OCI-LY3 (cell line): ENCODE results near the gene FANK1.

Experiments used
- H2AFZ ChIP-seq: fragments of 200-600, 300-600 bp; shearing (Covaris generic); 2 replicates; pipeline ENCODE4 v1.6.0; 2014; ENCODE audit warnings: antibody characterized with exemption, low read depth, low read length
- H3K27ac ChIP-seq: fragments of 200-600, 300-600 bp; sonication (generic); 2 replicates; pipeline ENCODE4 v1.5.1; 2014; ENCODE audit warnings: mild to moderate bottlenecking, low read length, moderate library complexity, mixed read lengths
- H3K27me3 ChIP-seq: fragments of 200-600, 300-600 bp; sonication (generic); 2 replicates; pipeline ENCODE4 v1.6.1; 2014; ENCODE audit warnings: low read depth, low read length, mixed read lengths
- H3K36me3 ChIP-seq: fragments of 200-600, 300-600 bp; sonication (generic); replicated peaks from 2 replicates; pipeline ENCODE3; 2014; ENCODE audit warnings: low read depth, low read length, mixed read lengths
- H3K4me1 ChIP-seq: fragments of 300-600, 200-600 bp; sonication (generic); 2 replicates; pipeline ENCODE4 v1.6.1; 2014; ENCODE audit warnings: low read length, mixed read lengths
- H3K4me2 ChIP-seq: fragments of 200-600, 300-600 bp; sonication (generic); 2 replicates; pipeline ENCODE4 v1.6.1; 2014; ENCODE audit warnings: low read length, mixed read lengths
- H3K4me3 ChIP-seq: fragments of 300-600, 200-600 bp; sonication (generic); 2 replicates; pipeline ENCODE4 v1.5.1; 2014; ENCODE audit warnings: antibody characterized with exemption, mild to moderate bottlenecking, low read length, moderate library complexity
- H3K79me2 ChIP-seq: fragments of 300-600, 200-600 bp; shearing (Covaris generic); 2 replicates; pipeline ENCODE4 v1.6.1; 2014; ENCODE audit warnings: mild to moderate bottlenecking, low read length, mixed read lengths
- H3K9ac ChIP-seq: fragments of 300-600, 200-600 bp; shearing (Covaris generic); 2 replicates; pipeline ENCODE4 v1.6.0; 2014; ENCODE audit warnings: mild to moderate bottlenecking, low read length, moderate library complexity
- H3K9me3 ChIP-seq: fragments of 200-600, 300-600 bp; shearing (Covaris generic); 2 replicates; pipeline ENCODE4 v1.6.1; 2014; ENCODE audit warnings: low read length, mixed read lengths; ENCODE audit not compliant: insufficient read depth
- H4K20me1 ChIP-seq: fragments of 200-600, 300-600 bp; sonication (generic); 2 replicates; pipeline ENCODE4 v1.6.1; 2016; ENCODE audit warnings: low read length, mixed read lengths; ENCODE audit not compliant: insufficient read depth
- EZH2phosphoT487 ChIP-seq: fragments of 200-600 bp; shearing (Covaris generic); IDR thresholded peaks from 2 replicates; pipeline ENCODE4 v1.6.1; 2018; ENCODE audit warnings: antibody characterized with exemption, mixed run types, low read depth
- TF ChIP-seq, protein P1 (sequence below): fragments of 200-600, 300-600 bp; sonication (generic); IDR thresholded peaks from 2 replicates; pipeline ENCODE4 v1.5.1; 2014; ENCODE audit warnings: antibody characterized with exemption, low read length, low read depth

The FANK1 gene

GRCh38 chr10:126016882-126017281, 120.5 kb downstream of the FANK1 start:
- H3K79me2 ChIP-seq: no peaks in the 10 kb centered on the region
- no peaks in the 10 kb centered on the region for H3K27me3 ChIP-seq
- peaks cover 18% of the 10 kb centered on the region for H3K4me1 ChIP-seq
- H3K4me2 ChIP-seq: no peak overlapping the region
- H3K36me3 ChIP-seq: no peaks in the 10 kb centered on the region
- H3K27ac ChIP-seq: no peak overlapping the region
- no peak overlapping the region for H3K9ac ChIP-seq
- no peak for TF ChIP-seq EZH2phosphoT487
- TF ChIP-seq, protein P1, sequence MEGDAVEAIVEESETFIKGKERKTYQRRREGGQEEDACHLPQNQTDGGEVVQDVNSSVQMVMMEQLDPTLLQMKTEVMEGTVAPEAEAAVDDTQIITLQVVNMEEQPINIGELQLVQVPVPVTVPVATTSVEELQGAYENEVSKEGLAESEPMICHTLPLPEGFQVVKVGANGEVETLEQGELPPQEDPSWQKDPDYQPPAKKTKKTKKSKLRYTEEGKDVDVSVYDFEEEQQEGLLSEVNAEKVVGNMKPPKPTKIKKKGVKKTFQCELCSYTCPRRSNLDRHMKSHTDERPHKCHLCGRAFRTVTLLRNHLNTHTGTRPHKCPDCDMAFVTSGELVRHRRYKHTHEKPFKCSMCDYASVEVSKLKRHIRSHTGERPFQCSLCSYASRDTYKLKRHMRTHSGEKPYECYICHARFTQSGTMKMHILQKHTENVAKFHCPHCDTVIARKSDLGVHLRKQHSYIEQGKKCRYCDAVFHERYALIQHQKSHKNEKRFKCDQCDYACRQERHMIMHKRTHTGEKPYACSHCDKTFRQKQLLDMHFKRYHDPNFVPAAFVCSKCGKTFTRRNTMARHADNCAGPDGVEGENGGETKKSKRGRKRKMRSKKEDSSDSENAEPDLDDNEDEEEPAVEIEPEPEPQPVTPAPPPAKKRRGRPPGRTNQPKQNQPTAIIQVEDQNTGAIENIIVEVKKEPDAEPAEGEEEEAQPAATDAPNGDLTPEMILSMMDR: no peak
- H2AFZ ChIP-seq: no peak overlapping the region
- H3K4me3 ChIP-seq: no peak overlapping the region
- H3K9me3 ChIP-seq: no peaks in the 10 kb centered on the region
- no peaks in the 10 kb centered on the region for H4K20me1 ChIP-seq

DNA sequence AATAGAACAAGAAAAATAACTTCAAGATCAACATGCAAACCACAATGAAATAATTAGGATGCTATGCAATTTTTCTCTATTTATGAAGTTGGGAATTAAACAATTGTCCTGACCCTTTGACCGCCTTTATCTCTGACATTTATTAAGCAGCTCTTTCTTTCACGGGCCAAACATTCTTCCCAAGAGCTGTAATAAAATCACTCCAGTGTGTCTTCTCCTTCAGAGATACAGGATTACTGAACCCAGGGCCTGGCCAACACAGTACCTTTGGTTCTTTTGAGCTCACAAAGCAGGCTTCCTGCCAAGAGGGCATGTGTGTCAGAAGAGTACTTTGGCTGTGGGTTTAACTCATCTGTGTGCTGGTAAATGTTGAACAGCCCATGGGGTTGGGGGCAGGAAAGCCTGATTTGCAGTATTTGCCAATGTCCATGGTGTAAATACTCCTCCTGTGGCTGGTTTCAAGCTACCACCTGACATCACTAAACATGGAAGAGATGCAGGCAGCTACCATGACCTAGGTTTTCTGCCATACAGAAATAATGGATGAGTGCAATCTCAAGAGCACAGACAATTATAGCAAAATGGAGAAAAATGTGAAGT, 121.7 kb downstream of the FANK1 start:
- H2AFZ ChIP-seq: no peak overlapping the region
- no peak overlapping the region for H3K9ac ChIP-seq
- no peaks in the 10 kb centered on the region for H3K36me3 ChIP-seq
- no peak overlapping the region for H3K4me2 ChIP-seq
- no peak overlapping the region for H3K4me3 ChIP-seq
- H3K27me3 ChIP-seq: no peaks in the 10 kb centered on the region
- H3K9me3 ChIP-seq: no peaks in the 10 kb centered on the region
- H3K27ac ChIP-seq: no peak overlapping the region
- no peaks in the 10 kb centered on the region for H3K79me2 ChIP-seq
- H4K20me1 ChIP-seq: no peaks in the 10 kb centered on the region
- peaks cover 14% of the 10 kb centered on the region for H3K4me1 ChIP-seq
- TF ChIP-seq, protein P1: no peak
- TF ChIP-seq EZH2phosphoT487: no peak

GRCh38 chr10:126021833-126022500, 125.6 kb downstream of the FANK1 start:
- Histone ChIP-seq H3K27me3 (no peaks in the 10 kb centered on the region), H4K20me1 (no peaks in the 10 kb centered on the region), H3K79me2 (no peaks in the 10 kb centered on the region), H2AFZ (no peak overlapping the region), H3K9ac (no peak overlapping the region), H3K27ac (no peak overlapping the region), H3K4me1 (no peaks in the 10 kb centered on the region), H3K4me3 (no peak overlapping the region), H3K4me2 (no peak overlapping the region), H3K36me3 (no peaks in the 10 kb centered on the region), H3K9me3 (no peaks in the 10 kb centered on the region)
- TF ChIP-seq, protein P1: no peak
- no peak for TF ChIP-seq EZH2phosphoT487

GRCh38 chr10:126022841-126023240, 126.5 kb downstream of the FANK1 start:
- no peaks in the 10 kb centered on the region for H3K4me1 ChIP-seq
- H4K20me1 ChIP-seq: no peaks in the 10 kb centered on the region
- H3K4me2 ChIP-seq: no peak overlapping the region

More at GRCh38 chr10:126022841-126023240, 126.5 kb downstream of the FANK1 start:
- H3K36me3 ChIP-seq: no peaks in the 10 kb centered on the region
- H3K27me3 ChIP-seq: no peaks in the 10 kb centered on the region
- H3K27ac ChIP-seq: no peak overlapping the region
- H3K4me3 ChIP-seq: no peak overlapping the region
- no peaks in the 10 kb centered on the region for H3K9me3 ChIP-seq
- H3K9ac ChIP-seq: no peak overlapping the region
- no peak overlapping the region for H2AFZ ChIP-seq
- H3K79me2 ChIP-seq: no peaks in the 10 kb centered on the region
- no peak for TF ChIP-seq EZH2phosphoT487
- TF ChIP-seq, protein P1: no peak
